Measurements from ENCODE around the gene MAP2K7.
"Not testable (repeated sequence)": the region's sequence is repeated elsewhere in the genome, so short reads cannot be mapped to it uniquely, and the experiment has no call there.

Gene MAP2K7

DNA sequence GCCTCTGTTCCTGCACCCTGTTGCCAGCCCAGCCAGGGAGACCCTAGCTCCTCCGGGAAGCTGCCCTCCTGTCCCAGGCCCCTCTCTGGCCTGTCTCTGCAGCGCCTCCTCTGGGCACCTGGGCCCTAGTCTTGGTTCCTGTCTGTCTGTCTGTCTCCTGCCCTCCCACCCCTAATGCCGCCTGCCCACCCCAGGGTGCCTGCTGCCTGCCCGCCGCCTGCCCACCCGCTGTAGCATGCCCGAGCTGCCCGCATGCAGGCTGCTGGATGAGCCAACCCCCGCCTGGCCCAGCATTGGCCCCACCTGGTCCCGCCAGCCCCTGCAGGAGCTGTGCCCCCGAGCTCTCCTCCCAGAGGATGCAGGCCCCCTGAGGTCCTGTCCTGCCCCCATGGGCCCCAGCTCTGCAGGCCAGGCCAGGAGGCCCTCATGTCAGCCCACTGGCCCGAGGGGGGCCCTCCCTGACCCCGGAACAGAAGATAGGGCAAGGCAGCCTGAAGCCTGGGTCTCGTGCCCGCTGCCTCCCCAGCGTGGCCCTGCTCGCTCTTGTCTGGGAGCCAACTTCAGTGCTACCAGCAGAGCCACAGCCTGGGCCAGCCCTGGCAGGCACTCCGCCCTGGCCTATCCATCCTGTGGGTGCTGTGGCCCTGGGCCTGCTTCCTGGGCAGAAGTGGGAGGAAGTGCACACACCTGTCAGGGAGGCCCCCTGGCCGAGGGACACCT, 5.2 kb downstream of the MAP2K7 start:
- no peak for DNase-seq

DNA sequence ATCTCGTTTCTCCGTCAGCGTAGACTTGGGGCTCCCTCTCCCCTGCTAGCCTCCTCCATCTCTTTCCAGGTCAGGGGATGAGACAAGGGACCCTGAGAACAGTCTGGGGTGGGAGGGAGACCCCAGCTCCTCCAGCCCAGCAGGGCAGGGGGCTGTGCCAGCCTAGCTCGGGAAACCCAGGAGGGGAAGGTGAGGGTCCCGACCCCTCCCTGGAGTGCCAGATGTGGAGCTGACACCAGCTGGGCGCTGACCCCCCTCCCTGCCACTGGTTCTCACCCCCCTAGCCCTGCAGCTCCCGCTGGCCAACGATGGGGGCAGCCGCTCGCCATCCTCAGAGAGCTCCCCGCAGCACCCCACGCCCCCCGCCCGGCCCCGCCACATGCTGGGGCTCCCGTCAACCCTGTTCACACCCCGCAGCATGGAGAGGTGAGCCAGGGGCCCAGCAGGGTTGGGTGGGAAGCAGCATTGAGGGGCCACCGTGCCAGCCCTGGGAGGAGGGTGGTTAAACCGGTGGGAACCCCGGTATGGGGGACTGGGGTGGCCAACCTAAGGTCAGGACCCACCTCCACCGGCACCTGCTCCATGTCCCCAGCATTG, 5.9 kb downstream of the MAP2K7 start:
- no peak for DNase-seq

DNA sequence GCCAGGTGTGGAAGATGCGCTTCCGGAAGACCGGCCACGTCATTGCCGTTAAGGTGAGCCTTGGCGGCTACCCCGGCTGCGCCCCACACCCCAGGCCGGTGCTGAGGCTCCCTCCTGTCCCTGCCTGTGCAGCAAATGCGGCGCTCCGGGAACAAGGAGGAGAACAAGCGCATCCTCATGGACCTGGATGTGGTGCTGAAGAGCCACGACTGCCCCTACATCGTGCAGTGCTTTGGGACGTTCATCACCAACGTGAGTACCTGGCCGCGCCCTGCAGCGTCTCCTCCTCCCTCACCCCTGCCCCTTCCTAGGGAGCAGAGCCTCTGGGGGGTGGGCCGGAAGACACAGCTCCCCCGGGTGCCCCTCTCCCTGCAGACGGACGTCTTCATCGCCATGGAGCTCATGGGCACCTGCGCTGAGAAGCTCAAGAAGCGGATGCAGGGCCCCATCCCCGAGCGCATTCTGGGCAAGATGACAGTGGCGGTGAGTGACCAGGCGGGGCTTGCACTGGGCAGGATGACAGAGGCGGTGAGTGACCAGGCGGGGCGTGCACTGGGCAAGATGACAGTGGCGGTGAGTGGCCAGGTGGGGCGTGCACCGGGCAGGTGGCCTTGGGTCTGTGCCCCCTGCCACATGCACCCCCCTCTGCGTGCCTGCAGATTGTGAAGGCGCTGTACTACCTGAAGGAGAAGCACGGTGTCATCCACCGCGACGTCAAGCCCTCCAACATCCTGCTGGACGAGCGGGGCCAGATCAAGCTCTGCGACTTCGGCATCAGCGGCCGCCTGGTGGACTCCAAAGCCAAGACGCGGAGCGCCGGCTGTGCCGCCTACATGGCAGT, 6.9 kb downstream of the MAP2K7 start:
- no peak for DNase-seq

DNA sequence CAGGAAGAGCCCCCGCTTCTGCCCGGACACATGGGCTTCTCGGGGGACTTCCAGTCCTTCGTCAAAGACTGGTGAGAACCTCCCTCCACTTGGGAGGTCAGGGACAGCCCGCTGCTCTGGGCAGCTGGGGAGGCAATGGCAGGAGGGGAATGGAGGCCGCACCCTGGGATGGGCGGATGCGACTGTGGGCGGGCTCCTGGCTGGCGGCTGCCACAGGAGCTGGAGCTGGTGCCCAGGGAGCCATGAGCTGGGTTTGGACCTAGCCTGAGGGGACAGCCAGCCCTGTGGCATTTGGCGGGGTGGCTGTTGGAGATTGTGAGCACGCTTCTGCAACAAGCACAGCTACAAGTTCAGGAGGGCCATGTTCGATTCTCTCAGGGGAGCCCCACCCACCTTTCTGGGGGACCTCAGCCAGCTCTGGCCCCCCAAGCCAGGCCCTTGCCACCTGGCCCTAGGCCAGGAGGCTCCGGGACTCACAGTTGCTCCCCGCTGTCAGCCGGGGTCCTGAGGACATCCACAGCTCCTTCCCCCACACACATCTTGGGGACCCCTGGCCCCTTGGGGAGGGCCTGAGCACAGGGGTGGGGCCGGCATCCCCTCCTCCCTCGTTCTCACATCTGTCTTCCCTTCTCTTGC, 7.9 kb downstream of the MAP2K7 start:
- DNase-seq: no peak

DNA sequence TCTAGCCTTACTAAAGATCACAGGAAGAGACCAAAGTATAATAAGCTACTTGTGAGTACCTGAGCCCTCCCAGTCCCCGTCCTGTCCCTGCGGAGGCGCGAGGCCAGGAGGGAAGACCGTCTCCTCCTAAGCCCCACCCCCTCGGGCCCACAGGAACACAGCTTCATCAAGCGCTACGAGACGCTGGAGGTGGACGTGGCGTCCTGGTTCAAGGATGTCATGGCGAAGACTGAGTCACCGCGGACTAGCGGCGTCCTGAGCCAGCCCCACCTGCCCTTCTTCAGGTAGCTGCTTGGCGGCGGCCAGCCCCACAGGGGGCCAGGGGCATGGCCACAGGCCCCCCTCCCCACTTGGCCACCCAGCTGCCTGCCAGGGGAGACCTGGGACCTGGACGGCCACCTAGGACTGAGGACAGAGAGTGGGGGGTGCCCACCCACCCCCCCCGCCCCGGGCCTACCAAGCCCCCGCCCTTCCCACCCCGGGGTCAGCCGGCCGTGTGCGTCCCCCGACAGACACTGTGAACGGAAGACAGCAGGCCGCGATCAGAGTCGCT, 8.5 kb downstream of the MAP2K7 start:
- no peak for DNase-seq

DNA sequence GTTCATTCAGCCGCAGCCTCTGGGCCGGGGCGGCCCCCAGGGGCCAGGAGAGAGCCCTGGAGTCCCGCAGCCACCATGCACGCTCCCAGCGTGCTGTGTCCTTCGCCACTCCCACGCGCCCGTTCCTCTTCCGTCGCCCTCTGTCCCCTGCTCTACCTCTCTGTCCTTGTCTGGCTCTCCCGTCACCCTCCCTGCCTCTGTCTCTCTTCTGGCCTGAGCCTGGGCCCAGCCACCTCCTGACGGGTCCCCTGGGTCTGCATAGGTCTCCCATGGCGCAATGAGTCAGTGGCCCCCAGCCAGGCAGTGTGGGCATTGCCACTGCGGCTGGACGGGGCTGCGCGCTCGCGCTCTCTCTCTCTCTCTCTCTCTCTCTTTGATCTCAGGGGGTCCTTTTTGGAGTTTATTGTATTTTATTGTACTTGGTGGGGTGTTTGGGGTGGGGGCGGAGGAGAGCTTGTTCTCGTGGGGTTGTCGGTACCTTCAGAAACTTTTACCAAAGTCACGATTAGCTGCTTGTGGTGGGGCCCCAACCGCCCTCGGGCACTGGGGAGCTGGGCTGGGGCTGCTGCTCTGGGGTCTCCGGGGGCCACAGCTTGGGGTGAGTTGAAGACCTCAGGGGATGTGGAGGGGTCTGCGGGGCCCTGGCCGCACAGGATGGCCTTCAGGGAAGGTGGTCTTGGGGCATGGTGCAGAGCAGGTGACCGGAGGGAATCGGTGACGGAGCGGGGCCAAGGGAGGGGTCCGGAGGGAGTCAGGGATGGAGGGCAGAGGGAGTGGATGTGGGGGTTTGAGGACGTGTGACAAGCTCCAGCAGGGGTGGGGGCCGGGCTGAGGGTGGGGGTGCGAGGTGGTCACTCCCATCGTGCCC, 9.3 kb downstream of the MAP2K7 start:
- no peak for DNase-seq

DNA sequence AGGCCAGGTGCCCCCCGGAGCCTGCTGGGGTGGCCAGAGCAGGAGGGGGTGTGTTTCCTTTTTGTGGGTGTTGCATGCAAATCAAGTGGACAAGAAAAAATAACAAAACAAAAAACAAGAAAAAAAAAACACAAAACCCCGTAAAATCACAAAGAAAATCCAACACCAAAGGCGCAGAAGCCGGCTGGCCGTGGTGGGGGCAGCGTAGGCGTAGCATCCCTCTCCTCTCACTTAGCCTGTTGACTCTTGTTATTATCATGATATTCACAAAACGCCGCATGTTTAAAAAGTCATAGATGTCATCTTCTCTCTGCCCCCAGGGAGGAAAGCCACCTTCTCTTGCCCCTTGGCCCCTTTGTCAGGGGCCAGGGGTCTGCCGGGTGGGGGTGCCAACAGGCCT, 10.0 kb downstream of the MAP2K7 start:
- no peak for DNase-seq

DNA sequence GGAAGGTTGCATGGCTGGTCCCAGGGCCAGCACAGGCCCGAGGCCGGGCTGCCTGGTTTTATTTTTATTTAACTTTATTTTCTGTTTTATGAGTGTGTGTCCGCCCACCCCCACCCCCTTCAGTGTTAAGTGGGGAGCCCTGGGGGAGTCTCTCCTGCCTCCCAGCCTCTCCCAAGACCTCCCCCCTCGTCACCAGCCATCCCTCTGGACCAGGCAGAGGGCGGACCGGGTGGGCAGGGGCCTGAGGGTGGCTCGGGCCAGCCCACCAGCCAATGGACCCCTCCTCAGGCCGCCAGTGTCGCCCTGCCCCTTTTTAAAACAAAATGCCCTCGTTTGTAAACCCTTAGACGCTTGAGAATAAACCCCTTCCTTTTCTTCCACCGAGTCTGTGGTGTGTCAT, 10.4 kb downstream of the MAP2K7 start:
- no peak for DNase-seq

DNA sequence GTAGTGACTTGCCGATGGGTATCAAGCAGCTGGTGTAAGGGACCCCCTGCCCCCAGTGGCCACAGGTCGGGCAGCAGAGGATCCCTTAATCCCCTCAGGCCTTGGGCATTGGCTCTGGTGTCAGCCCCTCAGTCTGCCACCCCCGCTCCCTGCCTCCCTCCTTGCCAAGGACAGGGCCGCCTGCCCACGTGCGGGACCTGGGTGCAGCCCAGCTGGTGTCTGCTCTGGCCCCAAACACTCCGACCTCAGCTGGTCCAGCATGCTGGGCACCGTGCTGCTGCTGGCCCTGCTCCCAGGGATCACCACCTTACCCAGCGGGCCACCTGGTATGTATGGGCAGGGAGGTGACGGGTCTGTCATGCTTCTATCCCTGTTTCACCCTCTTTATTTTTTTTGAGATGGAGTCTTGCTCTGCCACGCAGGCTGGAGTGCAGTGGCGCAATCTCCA, 10.9 kb downstream of the MAP2K7 start, which contains the start of gene TGFBR3L:
Gene TGFBR3L, plus strand, starts transcription at position 233 of the 448 bp plus-strand sequence.
- no peak for DNase-seq

DNA sequence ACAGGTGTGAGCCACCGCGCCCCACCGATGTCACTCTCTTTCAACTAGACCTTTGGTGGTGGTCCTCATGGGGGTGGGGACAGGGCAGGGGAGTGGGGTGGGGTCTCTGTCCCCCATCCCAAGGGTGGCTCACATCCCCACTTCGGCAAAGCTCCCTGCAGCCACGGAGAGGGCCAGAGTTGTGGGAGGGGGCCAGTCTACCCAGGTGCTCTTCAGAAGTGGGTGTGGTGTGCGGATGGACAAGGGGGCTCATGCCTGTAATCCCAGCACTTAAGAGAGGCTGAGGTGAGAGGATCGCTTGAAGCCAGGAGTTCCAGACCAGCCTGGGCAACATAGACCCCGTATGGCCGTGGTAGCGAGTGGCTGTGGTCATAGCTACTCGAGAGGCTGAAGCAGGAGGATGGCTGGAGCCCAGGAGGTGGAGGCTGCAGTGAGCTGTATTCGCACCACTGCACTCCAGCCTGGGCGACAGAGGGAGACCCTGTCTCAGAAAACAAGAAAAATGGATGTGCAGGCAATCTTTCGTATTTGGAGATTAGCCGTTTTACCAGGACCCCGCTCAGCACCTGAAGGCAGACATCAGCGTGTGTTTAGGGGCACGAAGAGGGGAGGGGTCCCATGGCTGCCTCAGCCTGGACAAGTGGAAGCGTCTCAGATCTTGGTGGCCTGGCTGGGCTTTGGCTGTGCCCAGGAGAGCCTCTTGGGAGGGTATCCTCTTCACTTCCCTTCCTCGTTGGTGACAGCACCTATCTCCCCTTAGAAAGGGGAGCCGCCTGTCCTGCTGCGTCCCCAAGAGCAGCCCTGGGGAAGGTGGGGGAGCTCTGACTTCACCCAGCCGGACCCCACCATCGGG, 11.8 kb downstream of the MAP2K7 start:
- no peak for DNase-seq

DNA sequence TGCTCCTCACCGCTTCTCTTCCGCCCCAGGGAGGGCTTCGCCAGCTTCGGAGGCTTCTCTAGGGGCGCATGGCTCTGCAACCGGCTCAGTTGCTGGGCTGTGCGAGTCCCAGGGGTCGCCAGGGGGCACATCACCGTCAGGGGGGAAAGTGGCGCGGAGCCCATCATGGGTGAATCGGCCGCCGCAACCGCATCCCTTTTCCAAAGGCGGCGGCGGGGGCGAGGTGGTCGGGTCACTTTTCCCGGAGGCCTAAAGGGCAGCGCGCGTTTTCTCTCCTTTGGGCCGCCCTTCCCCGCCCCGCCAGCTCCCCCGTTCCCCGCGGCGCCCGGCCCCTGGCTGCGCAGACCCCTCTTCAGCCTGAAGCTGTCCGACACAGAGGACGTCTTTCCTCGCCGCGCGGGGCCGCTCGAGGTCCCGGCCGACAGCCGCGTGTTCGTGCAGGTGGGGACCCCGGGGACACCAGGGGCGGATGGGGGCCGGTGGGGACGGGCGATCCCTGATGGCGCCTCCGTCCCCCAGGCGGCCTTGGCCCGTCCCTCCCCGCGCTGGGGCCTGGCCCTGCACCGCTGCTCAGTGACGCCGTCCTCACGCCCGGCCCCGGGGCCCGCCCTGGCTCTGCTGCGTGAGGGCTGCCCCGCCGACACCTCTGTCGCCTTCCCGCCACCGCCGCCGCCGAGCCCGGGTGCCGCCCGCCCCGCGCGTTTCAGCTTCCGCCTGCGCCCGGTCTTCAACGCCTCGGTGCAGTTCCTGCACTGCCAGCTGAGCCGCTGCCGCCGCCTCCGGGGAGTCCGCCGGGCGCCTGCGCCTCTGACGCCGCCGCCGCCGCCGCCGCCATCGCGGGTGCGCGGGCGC, 12.7 kb downstream of the MAP2K7 start:
- no peak for DNase-seq

DNA sequence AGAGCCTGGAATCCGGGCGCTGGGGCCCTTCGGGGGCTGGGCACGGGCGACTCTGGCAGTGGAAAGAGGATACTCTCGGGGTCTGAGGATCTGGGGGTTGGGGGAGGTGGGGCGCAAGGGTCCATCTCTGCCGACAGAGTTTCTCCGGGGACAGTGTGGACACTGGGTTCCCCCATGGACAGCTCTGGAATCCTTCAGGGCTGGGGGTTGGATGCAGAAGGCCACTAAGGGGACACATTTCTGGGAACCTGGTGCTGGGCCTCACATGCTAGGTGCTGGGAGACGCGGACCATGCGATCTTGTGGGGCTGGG, 13.2 kb downstream of the MAP2K7 start:
- no peak for DNase-seq

DNA sequence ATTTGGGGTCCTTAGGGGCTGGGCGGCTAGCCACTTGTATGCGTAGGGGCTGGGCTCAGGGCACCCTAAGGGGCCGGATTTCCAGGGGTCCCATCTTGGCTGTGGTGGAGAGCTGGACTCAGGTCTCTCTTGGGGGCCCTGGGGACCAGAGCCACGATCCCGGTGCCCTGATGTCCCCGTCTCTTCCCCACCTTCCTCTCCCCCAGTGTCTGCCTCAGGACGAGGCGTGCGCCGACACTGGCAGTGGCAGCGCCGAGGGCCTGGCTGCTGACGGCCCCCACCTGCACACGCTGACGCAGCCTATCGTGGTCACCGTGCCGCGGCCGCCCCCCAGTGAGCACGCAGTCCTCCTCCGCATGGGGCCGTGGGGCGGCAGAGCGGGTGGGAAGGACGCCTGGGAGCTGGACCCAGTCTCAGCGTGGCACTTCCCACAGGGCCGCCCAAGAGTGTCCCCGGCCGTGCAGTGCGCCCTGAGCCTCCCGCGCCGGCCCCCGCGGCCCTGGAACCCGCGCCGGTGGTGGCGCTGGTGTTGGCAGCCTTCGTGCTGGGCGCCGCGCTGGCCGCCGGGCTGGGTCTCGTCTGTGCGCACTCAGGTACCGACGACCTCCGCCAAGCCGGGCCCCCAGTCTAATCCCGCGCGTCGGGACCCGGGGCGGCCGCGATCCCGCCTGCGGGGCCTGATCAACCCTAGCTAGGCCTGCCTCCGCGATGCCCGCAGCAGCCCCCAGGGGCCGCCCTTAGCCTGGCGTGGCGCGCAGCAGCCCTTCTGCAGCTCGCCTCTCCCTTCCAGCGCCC, 13.8 kb downstream of the MAP2K7 start:
- DNase-seq: no peak

DNA sequence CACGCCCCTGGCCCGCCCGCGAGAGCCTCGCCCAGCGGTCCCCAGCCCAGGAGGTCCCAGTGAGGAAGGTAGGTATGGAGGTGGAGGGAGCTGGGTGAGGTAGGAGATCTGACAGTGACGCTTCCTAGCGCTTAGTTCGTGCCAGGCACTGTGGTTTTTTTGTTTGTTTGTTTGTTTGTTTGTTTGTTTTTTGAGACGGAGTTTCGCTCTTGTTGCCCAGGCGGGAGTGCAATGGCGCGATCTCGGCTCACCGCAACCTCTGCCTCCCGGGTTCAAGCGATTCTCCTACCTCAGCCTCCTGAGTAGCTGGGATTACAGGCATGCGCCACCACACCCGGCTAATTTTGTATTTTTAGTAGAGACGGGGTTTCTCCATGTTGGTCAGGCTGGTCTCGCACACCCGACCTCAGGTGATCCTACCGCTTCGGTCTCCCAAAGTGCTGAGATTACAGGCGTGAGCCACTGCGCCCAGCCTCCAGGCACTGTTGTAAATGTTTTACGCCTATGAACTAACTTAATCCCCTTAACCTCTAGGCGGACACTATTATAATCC, 14.5 kb downstream of the MAP2K7 start:
- not testable (repeated sequence) for DNase-seq

DNA sequence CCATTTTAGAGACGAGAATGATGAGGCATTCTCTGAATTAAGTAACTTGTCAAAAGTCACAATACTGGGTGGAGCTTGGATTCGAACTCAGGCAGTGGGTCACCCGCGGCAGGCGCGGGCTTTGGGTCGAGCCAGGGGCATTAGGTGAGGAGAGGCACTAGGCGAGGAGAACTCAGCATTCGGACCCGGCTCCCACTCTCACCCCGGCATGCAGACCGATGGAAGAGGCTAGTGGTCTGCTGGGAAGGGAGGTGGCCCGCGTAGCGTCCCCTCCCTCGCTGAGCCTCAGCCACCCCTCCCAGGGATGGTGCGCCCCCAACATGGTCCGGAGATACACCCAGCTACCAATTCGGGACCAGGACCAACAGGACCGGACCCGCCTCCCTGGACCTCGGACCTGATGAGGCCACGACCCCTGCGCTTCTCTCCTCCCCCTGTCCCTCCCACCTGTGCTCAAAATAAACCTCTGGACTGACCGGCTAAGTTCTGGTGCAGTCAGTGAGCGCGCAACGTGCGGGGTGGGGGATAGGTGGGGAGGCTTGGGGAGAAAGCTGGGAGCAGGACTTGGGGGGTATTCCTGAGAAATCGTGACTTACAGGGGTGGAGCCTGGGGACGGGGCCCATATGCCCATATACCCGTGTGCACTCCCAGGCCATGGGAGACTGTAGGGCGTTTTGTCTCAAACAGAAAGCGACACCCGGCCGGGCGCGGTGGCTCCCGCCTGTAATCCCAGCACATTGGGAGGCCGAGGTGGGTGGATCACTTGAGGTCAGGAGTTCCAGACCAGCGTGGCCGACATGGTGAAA, 15.1 kb downstream of the MAP2K7 start:
- DNase-seq: no peak

DNA sequence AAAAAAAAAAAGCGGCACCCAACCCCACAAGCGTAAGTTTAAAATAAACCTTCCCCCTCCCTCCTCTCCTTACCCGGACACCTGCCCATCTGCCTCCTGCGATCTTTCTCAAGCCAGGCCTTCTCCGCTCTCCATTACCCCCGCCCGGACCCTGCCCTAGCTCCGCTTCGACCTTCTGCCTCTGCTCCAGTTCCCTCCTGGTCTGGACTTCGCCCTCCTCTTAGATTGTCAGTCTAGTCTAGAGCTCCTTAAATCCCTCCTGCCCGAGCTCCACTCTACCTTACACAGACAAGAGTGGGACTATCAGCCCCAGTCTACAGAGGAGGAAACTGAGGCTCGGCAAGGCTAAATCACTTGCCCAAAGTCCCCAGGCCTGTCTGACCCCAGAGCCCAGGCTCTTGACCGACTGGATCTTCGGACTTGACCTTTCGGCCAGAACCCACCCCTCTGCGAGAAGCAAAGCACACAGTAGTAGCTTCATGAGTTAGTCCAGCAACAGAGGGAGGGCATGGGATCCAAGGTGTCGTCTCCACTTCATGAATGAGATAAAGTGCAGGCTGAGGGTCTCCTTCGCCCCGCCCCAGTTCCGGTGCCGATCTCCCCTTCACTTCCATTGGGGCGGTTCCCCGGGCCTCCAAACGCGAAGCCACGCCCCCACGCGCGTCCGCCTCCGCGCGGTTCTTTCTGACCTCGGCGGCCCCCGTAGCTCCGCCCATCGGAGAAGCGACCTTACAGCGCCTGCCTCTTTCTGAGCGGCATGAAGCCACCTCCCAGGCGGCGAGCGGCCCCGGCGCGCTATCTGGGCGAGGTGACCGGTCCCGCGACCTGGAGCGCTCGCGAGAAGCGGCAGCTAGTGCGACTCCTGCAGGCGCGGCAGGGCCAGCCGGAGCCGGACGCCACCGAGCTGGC, 16.2 kb downstream of the MAP2K7 start, which contains the start of gene SNAPC2:
Gene SNAPC2, plus strand, starts transcription at position 729 of the 909 bp plus-strand sequence. Its CDS starts 29 bp downstream, at position 758.
- DNase-seq: peak; percentile 90

Measured in NCI-H446 treated with DMSO at 0.1 percent for 48 hours (cell line).